ENCODE data around the gene PPP5C. TPM values are rescaled to one million over a fixed set of nuclear protein-coding genes. Genes with fewer than 3 reads are reported as not detected.
"Not testable (repeated sequence)": the region's sequence is repeated elsewhere in the genome, so short reads cannot be mapped to it uniquely, and the experiment has no call there.

PPP5C gene
- total RNA-seq, 1 donor from 2014 or later = 77.3 TPM

- ATAC-seq (no peak), DNase-seq (ENCODE audit: missing footprints) (peak; percentile 68)
- intact Hi-C loops (cut with DNase I) = loop anchor here (5.0 kb wide), 1 partner anchor 111 kb away; no protein-coding TSS in a partner anchor
These were observed 46.8 kb downstream of the PPP5C start for GRCh38 chr19:46393456-46394401.

- DNase-seq (ENCODE audit: missing footprints) (peak; percentile 7), ATAC-seq (no peak)
- intact Hi-C loops (cut with DNase I) = loop anchor here (5.0 kb wide), 1 partner anchor 112 kb away; no protein-coding TSS in a partner anchor
These were observed 47.5 kb downstream of the PPP5C start for GRCh38 chr19:46394402-46394797.

- peak; percentile 22 for DNase-seq (ENCODE audit: missing footprints)
- intact Hi-C loops (cut with DNase I) = loop anchor here (2.0 kb wide), 1 partner anchor 115 kb away; no protein-coding TSS in a partner anchor
- ATAC-seq = not testable (repeated sequence)
These were observed 51.1 kb downstream of the PPP5C start for GRCh38 chr19:46397801-46398479.

- ATAC-seq = no peak
- DNase-seq (ENCODE audit: missing footprints) = peak; percentile 27
- intact Hi-C loops (cut with DNase I) = loop anchor here (1.0 kb wide), 1 partner anchor 86 kb away; no protein-coding TSS in a partner anchor
These were observed 55.8 kb downstream of the PPP5C start for GRCh38 chr19:46402725-46403124.

GRCh38 chr19:46404055-46404752 lies 57.3 kb downstream of the PPP5C start:
- intact Hi-C loops (cut with DNase I) = no loop called here
- DNase-seq (ENCODE audit: missing footprints) (peak; percentile 77), ATAC-seq (peak; percentile 53)

- DNase-seq (ENCODE audit: missing footprints) (peak; percentile 60), ATAC-seq (no peak)
- intact Hi-C loops (cut with DNase I) = no loop called here
These were observed 58.0 kb downstream of the PPP5C start for GRCh38 chr19:46404753-46405468.

- intact Hi-C loops (cut with DNase I) = no loop called here
- ATAC-seq (no peak), DNase-seq (ENCODE audit: missing footprints) (no peak)
These were observed 60.1 kb downstream of the PPP5C start for GRCh38 chr19:46406976-46407375.

GRCh38 chr19:46407856-46408663 lies 61.2 kb downstream of the PPP5C start:
- intact Hi-C loops (cut with DNase I) = no loop called here
- peak; percentile 14 for ATAC-seq
- peak; percentile 53 for DNase-seq (ENCODE audit: missing footprints)

GRCh38 chr19:46408664-46409039 lies 61.8 kb downstream of the PPP5C start:
- ATAC-seq = peak; percentile 68
- intact Hi-C loops (cut with DNase I) = no loop called here
- DNase-seq (ENCODE audit: missing footprints) = peak; percentile 88

- DNase-seq (ENCODE audit: missing footprints) (peak; percentile 14), ATAC-seq (no peak)
- intact Hi-C loops (cut with DNase I) = no loop called here
These were observed 62.3 kb downstream of the PPP5C start for GRCh38 chr19:46409191-46409590.

- DNase-seq (ENCODE audit: missing footprints) (peak; percentile 57), ATAC-seq (no peak)
- intact Hi-C loops (cut with DNase I) = no loop called here
These were observed 63.6 kb downstream of the PPP5C start for GRCh38 chr19:46410205-46411087.

- intact Hi-C loops (cut with DNase I) = no loop called here
- no peak for ATAC-seq
These were observed 64.4 kb downstream of the PPP5C start for GRCh38 chr19:46411088-46411924.

GRCh38 chr19:46411925-46412649 lies 65.2 kb downstream of the PPP5C start:
- intact Hi-C loops (cut with DNase I) = no loop called here
- ATAC-seq = no peak
- DNase-seq (ENCODE audit: missing footprints) = peak; percentile 47

More at GRCh38 chr19:46411088-46411924, 64.4 kb downstream of the PPP5C start:
- peak; percentile 56 for DNase-seq (ENCODE audit: missing footprints)

- DNase-seq (ENCODE audit: missing footprints) (no peak), ATAC-seq (no peak)
- intact Hi-C loops (cut with DNase I) = no loop called here
These were observed 65.9 kb downstream of the PPP5C start for GRCh38 chr19:46412650-46413261.
